GM13977 (cell line): ENCODE results near the gene AURKAIP1.

Experiments used
- DNase-seq: peaks from one replicate; pipeline ENCODE4 v3.0.0; 2012; ENCODE audit warnings: low spot score
- in situ Hi-C: fragments of 300-500 bp; cut with MboI; formaldehyde crosslinking; loops from one replicate; pipeline ENCODE4 v1.12.0; 2022; ENCODE audit warnings: low sequenced_read_pairs, low pct_unique_long_range_greater_than_20kb, mixed read lengths, inconsistent platforms; ENCODE audit not compliant: unreplicated experiment
- TF ChIP-seq, protein P1 (sequence below): IDR thresholded peaks from 2 replicates; pipeline ENCODE4 v1.5.1; 2012; ENCODE audit warnings: mild to moderate bottlenecking, control low read depth; ENCODE audit not compliant: insufficient read depth; ENCODE audit errors: extremely low read depth, missing control alignments

Gene AURKAIP1

DNA sequence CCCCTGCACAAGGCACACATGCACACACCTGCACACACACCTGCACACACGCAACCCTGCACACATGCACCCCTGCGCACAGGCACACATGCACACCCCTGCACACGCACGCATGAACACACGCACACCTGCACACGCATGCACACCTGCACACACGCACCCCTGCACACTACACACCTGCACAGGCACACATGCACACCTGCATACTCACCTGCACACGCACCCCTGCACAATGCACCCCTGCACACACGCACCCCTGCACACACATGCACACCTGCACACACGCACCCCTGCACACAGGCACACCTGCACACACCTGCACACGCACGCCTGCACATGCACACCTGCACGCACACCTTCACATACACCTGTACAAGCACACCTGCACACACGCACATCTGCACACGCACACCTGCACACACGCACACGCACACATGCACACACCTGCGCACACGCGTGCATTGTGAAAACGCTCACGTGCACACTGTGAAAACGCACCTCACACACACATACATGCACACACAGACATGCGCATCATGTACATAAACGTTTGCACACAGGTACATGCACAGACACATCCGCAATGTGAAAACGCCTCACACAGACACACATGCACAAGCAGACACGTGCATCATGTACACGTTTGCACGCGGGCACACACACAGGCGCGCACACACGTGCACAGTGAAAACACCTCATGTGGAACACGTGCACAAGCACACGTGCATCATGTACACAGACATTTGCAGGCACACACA is 34.0 kb downstream of the AURKAIP1 start:
- in situ Hi-C loops, result no loop called here
- TF ChIP-seq, protein P1, sequence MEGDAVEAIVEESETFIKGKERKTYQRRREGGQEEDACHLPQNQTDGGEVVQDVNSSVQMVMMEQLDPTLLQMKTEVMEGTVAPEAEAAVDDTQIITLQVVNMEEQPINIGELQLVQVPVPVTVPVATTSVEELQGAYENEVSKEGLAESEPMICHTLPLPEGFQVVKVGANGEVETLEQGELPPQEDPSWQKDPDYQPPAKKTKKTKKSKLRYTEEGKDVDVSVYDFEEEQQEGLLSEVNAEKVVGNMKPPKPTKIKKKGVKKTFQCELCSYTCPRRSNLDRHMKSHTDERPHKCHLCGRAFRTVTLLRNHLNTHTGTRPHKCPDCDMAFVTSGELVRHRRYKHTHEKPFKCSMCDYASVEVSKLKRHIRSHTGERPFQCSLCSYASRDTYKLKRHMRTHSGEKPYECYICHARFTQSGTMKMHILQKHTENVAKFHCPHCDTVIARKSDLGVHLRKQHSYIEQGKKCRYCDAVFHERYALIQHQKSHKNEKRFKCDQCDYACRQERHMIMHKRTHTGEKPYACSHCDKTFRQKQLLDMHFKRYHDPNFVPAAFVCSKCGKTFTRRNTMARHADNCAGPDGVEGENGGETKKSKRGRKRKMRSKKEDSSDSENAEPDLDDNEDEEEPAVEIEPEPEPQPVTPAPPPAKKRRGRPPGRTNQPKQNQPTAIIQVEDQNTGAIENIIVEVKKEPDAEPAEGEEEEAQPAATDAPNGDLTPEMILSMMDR, result no peak

DNA sequence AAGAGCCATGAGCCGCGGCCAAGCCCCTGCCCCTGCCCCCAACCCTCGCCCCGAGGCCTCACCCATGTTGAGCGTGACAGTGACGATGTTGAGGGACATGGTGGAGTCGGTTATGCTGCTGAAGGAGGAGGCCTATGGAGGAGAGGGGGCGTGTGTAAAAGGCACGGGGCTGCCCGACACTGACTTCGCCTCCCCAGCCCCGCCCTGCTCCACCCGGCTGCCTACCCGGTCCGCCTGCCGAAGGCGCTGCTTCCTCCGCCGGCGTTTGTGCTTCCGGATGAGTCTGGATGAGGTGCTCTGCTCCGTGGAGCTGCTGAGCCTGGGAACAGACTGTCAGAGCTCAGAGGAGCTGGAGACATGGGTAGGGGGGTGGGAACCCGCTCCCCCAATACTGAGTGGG is 34.8 kb downstream of the AURKAIP1 start:
- TF ChIP-seq, protein P1, result no peak
- no peak for DNase-seq
- in situ Hi-C loops, result no loop called here

More for the DNA sequence above, 34.0 kb downstream of the AURKAIP1 start:
- no peak for DNase-seq

DNA sequence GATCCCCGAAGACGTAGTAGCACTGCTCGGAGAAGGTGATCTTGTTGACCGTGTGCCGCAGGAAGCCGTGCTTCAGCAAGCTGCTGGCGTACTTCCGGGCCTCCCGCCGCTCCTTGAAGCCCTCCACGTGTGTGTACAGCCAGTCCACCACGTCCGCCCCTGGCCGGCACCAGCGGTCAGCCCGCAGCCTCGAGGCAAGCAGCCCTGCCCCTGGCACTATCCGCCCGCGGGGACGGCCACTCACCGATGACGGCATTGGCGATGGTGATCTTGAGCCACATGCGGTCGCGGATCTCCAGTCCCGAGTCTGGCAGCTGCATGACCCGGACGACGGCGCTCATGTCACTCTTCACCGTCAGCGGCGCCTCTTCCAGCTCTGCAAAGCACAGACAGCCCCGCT is 36.7 kb downstream of the AURKAIP1 start:
- DNase-seq, result no peak
- in situ Hi-C loops, result no loop called here
- TF ChIP-seq, protein P1, result no peak

DNA sequence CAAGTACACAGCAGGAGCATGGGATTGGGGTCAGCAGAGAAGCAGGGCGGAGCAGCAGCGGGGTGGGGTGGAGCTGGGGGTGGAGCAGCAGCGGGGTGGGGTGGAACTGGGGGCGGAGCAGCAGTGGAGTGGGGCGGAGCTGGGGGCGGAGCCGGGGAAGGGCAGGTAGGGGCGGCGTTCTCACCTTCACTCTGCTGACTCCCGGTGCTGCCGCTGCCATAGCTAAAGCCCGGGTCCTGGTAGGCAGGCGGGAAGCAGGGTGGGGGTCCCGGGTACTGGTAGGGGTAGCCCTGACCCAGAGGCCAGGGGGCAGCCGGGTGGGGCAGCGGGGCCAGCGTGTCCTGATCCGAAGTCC is 37.2 kb downstream of the AURKAIP1 start:
- in situ Hi-C loops, result no loop called here
- TF ChIP-seq, protein P1, result no peak
- DNase-seq, result peak; percentile 83

DNA sequence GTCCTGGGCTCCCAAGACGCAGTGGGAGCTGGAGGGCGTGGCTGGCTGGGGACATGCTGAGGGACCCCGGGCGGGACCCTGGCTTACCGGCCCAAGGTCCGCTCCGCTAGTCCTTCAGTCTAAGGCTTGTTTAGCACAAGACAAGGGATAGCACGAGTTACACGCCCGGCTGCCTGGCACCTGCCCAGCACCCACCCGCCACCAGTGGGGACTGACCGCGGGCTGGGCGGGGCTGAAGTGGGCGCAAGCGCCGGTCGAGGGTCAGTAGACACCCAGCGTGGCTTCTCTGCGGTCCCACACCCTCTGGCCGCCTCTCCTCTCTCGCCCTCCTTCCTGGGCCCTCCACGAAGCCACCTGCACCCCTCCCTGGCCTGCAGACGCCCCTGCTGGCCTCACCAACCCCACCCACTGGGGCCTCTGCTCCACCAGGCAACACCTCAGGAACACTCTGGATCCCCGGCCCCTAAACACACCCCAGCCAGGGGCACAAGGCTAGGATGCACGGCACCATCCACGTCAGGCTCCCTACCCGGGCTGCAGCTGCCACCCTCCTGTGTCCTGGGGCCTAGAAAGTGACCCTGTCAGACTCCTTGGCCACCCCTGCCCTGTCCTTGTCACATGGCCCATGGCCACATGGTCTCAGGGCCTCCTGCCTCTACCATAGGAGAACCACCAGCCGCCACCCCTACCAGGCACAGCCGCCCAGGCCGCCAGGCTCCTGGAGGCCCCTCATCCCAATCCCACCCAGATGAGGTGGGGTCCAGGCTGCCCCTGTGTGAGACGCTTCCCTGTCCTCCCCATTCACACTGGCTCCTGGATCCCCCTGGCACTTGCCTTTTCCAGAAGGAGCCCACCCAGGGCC is 37.8 kb downstream of the AURKAIP1 start:
- no peak for DNase-seq
- TF ChIP-seq, protein P1, result no peak
- in situ Hi-C loops, result no loop called here

DNA sequence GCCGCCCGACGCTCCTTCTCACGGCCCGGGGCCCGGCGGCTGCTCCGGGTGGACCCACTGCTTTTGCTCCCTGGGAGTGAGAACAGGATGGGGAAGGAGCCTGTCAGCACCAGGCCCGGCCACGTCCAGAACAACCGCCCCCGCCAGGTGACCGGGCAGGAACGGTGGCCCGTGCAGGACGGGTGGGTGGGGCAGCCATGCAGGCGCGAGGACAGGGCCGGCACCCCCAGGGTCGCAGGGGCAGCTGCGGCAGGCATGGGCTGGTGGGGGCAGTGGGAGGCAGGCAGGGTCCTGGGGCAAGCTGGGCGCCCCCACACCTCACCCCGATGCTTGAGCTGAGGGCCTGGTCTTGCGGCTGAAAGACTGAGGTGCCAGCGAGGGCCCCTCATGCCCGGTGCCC is 38.6 kb downstream of the AURKAIP1 start:
- TF ChIP-seq, protein P1, result no peak
- DNase-seq, result no peak
- in situ Hi-C loops, result no loop called here
